Measurements from ENCODE around the gene NCBP3.

GRCh38 chr17:3802461-3803307 is 43.4 kb downstream of the NCBP3 start:
- TF ChIP-seq SIN3A (IDR thresholded peaks at IDR 0.05; ENCODE audit: borderline replicate concordance, insufficient read depth, low read depth, low read length), result no peak
- no peak for TF ChIP-seq TCF7L2 (IDR thresholded peaks at IDR 0.05; ENCODE audit: low read depth, low read length)

All from Panc1 (cell line).